Stimulated activated CD4-positive, alpha-beta T cell treated with anti-CD3 and anti-CD28 coated beads, Interleukin-2, amount 100 ng/mL, for 24 hours (primary cell): Measurements from ENCODE around the gene GLMP.
"Not testable (repeated sequence)": the region's sequence is repeated elsewhere in the genome, so short reads cannot be mapped to it uniquely, and the experiment has no call there.

Source experiments
- DNase-seq, 2 donors: peaks; one replicate each; pipeline ENCODE4 v3.0.0-alpha.2; 2020

The GLMP gene

GRCh38 chr1:156295391-156295947, at the start of gene GLMP:
GLMP (minus strand) TSS chr1:156295679; CDS start chr1:156295645, 34 bp downstream.
- peak; percentile 60 to 61 for DNase-seq

GRCh38 chr1:156344409-156344808, 48.9 kb upstream of the GLMP start:
- DNase-seq, result no peak

- no peak for DNase-seq
Measured at GRCh38 chr1:156342166-156342955, 46.9 kb upstream of the GLMP start.

- DNase-seq, result peak; percentile 99
Measured at GRCh38 chr1:156338180-156338976, 42.9 kb upstream of the GLMP start, which contains the start of the genes CCT3 and TSACC. CCT3 (minus strand) TSS chr1:156338292; CDS start chr1:156338184, 108 bp downstream. TSACC (plus strand) TSS chr1:156338526; CDS start chr1:156339758, 1,232 bp downstream.

- DNase-seq, result peak in 1 of 2 donors; percentile 49
Measured at GRCh38 chr1:156337888-156338179, 42.4 kb upstream of the GLMP start.

- DNase-seq, result peak in 1 of 2 donors; percentile 30
Measured at GRCh38 chr1:156337052-156337887, 41.8 kb upstream of the GLMP start.

GRCh38 chr1:156336242-156336641, 40.8 kb upstream of the GLMP start:
- DNase-seq, result no peak

GRCh38 chr1:156323179-156323578, 27.7 kb upstream of the GLMP start:
- DNase-seq, result not testable (repeated sequence)

- no peak for DNase-seq
Measured at GRCh38 chr1:156320560-156320959, 25.1 kb upstream of the GLMP start.

- DNase-seq, result no peak
Measured at GRCh38 chr1:156319664-156320063, 24.2 kb upstream of the GLMP start.

- no peak for DNase-seq
Measured at GRCh38 chr1:156316909-156317308, 21.4 kb upstream of the GLMP start.

- no peak for DNase-seq
Measured at GRCh38 chr1:156310962-156311361, 15.5 kb upstream of the GLMP start.

GRCh38 chr1:156308078-156308477, 12.6 kb upstream of the GLMP start:
- no peak for DNase-seq

GRCh38 chr1:156305215-156305614, 9.7 kb upstream of the GLMP start:
- DNase-seq, result no peak

- no peak for DNase-seq
Measured at GRCh38 chr1:156303241-156303640, 7.8 kb upstream of the GLMP start.

- DNase-seq, result no peak
Measured at GRCh38 chr1:156298852-156299357, 3.4 kb upstream of the GLMP start, which contains the start of gene VHLL. VHLL (minus strand) TSS chr1:156299307; CDS start chr1:156299189, 118 bp downstream.

- no peak for DNase-seq
Measured at GRCh38 chr1:156293895-156294294, 1.6 kb downstream of the GLMP start.

GRCh38 chr1:156293098-156293434, 2.4 kb downstream of the GLMP start:
- DNase-seq, result no peak

- peak in 1 of 2 donors; percentile 42 for DNase-seq
Measured at GRCh38 chr1:156291226-156292061, 4.0 kb downstream of the GLMP start.

- DNase-seq, result no peak
Measured at GRCh38 chr1:156289857-156290256, 5.6 kb downstream of the GLMP start.

GRCh38 chr1:156286061-156286460, 9.4 kb downstream of the GLMP start:
- DNase-seq, result no peak

- no peak for DNase-seq
Measured at GRCh38 chr1:156285437-156285836, 10.0 kb downstream of the GLMP start.
